ENCODE measurements around the gene SIRT5. TPM values are rescaled to one million over a fixed set of nuclear protein-coding genes. Genes with fewer than 3 reads are reported as not detected.

SIRT5 gene
- total RNA-seq, 1 donor from 2014 or later, result 58.0 TPM

GRCh38 chr6:13553646-13554045, 20.8 kb upstream of the SIRT5 start:
- TF ChIP-seq CTCF (IDR thresholded peaks at IDR 0.05; ENCODE audit: borderline replicate concordance), result no peak
- peaks cover 31% of the 10 kb centered on the region for H3K4me1 ChIP-seq
- no peaks in the 10 kb centered on the region for H3K36me3 ChIP-seq
- no peak overlapping the region for H3K4me3 ChIP-seq
- intact Hi-C loops (cut with micrococcal nuclease), result no loop called here
- H3K9me3 ChIP-seq (replicated peaks), result no peaks in the 10 kb centered on the region
- no peak for DNase-seq
- H3K27me3 ChIP-seq (ENCODE audit: low read depth), result no peaks in the 10 kb centered on the region
- peak overlapping the region; percentile 79 for H3K27ac ChIP-seq (replicated peaks)

GRCh38 chr6:13554929-13555333, 19.5 kb upstream of the SIRT5 start:
- H3K4me1 ChIP-seq, result peaks cover 42% of the 10 kb centered on the region
- H3K9me3 ChIP-seq (replicated peaks), result no peaks in the 10 kb centered on the region
- H3K4me3 ChIP-seq, result no peak overlapping the region
- TF ChIP-seq CTCF (IDR thresholded peaks at IDR 0.05; ENCODE audit: borderline replicate concordance), result peak; percentile 17
- intact Hi-C loops (cut with micrococcal nuclease), result no loop called here
- H3K36me3 ChIP-seq, result no peaks in the 10 kb centered on the region
- H3K27me3 ChIP-seq (ENCODE audit: low read depth), result no peaks in the 10 kb centered on the region
- peak overlapping the region; percentile 79 for H3K27ac ChIP-seq (replicated peaks)
- peak; percentile 62 for DNase-seq

GRCh38 chr6:13557841-13558240, 16.6 kb upstream of the SIRT5 start:
- no peak for TF ChIP-seq CTCF (IDR thresholded peaks at IDR 0.05; ENCODE audit: borderline replicate concordance)
- intact Hi-C loops (cut with micrococcal nuclease), result no loop called here
- Histone ChIP-seq H3K9me3 (replicated peaks) (no peaks in the 10 kb centered on the region), H3K36me3 (no peaks in the 10 kb centered on the region), H3K4me1 (peaks cover 45% of the 10 kb centered on the region), H3K4me3 (no peak overlapping the region), H3K27me3 (ENCODE audit: low read depth) (no peaks in the 10 kb centered on the region), H3K27ac (replicated peaks) (no peak overlapping the region)
- no peak for DNase-seq

GRCh38 chr6:13558718-13559117, 15.7 kb upstream of the SIRT5 start:
- no peak overlapping the region for H3K4me3 ChIP-seq
- no peak for TF ChIP-seq CTCF (IDR thresholded peaks at IDR 0.05; ENCODE audit: borderline replicate concordance)
- H3K4me1 ChIP-seq, result peaks cover 44% of the 10 kb centered on the region
- H3K27me3 ChIP-seq (ENCODE audit: low read depth), result no peaks in the 10 kb centered on the region
- no peak for DNase-seq
- no peaks in the 10 kb centered on the region for H3K9me3 ChIP-seq (replicated peaks)
- H3K27ac ChIP-seq (replicated peaks), result peak overlapping the region; percentile 55
- H3K36me3 ChIP-seq, result no peaks in the 10 kb centered on the region
- intact Hi-C loops (cut with micrococcal nuclease), result no loop called here

GRCh38 chr6:13559251-13559650, 15.2 kb upstream of the SIRT5 start:
- peak overlapping the region; percentile 55 for H3K27ac ChIP-seq (replicated peaks)
- intact Hi-C loops (cut with micrococcal nuclease), result no loop called here
- DNase-seq, result no peak

More at GRCh38 chr6:13559251-13559650, 15.2 kb upstream of the SIRT5 start:
- Histone ChIP-seq H3K36me3 (no peaks in the 10 kb centered on the region), H3K9me3 (replicated peaks) (no peaks in the 10 kb centered on the region), H3K4me1 (peaks cover 39% of the 10 kb centered on the region), H3K4me3 (no peak overlapping the region), H3K27me3 (ENCODE audit: low read depth) (no peaks in the 10 kb centered on the region)
- TF ChIP-seq CTCF (IDR thresholded peaks at IDR 0.05; ENCODE audit: borderline replicate concordance), result no peak

Measured in left ventricle myocardium inferior (tissue), 1 donor.